NCI-H82 (cell line): ENCODE measurements around the gene TAB2.
"Not testable (repeated sequence)": the region's sequence is repeated elsewhere in the genome, so short reads cannot be mapped to it uniquely, and the experiment has no call there.

Experiments
- DNase-seq: peaks from one replicate; lab custom pipeline; 2025; lab: John Stamatoyannopoulos, UW

The TAB2 gene

GRCh38 chr6:149444360-149445094 lies 127.0 kb downstream of the TAB2 start:
- DNase-seq: not testable (repeated sequence)

GRCh38 chr6:149445095-149445466 lies 127.6 kb downstream of the TAB2 start:
- DNase-seq: no peak

- DNase-seq: no peak
Measured at GRCh38 chr6:149445573-149445972, 128.1 kb downstream of the TAB2 start.

DNA sequence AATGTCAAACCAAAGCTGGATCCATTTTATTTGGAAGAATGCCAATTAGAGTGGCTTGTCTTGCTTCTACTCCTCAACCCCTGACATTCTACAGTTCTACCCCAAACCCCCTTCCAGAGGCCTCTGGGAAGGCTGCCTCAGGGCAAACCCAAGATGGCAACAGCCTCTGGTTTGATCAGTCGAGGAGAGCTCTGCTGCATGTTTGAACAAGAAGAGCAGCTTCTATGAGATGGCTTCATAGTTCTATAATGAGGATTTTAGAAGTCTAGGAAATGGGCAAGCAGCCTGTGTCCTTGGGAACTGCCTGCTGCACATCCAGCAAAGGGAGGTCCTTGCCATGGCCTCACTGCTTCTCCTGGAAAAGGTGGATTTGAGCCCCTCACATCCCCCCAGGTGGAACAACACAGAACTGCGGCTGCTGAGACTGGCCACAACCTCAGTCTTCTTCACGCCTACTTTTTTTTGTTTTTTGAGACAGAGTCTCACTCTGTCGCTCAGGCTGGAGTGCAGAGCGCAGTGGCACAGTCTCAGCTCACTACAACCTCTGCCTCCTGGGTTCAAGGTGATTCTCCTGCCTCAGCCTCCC lies 129.4 kb downstream of the TAB2 start:
- no peak for DNase-seq

- DNase-seq: no peak
Measured at GRCh38 chr6:149448821-149449453, 131.4 kb downstream of the TAB2 start.

DNA sequence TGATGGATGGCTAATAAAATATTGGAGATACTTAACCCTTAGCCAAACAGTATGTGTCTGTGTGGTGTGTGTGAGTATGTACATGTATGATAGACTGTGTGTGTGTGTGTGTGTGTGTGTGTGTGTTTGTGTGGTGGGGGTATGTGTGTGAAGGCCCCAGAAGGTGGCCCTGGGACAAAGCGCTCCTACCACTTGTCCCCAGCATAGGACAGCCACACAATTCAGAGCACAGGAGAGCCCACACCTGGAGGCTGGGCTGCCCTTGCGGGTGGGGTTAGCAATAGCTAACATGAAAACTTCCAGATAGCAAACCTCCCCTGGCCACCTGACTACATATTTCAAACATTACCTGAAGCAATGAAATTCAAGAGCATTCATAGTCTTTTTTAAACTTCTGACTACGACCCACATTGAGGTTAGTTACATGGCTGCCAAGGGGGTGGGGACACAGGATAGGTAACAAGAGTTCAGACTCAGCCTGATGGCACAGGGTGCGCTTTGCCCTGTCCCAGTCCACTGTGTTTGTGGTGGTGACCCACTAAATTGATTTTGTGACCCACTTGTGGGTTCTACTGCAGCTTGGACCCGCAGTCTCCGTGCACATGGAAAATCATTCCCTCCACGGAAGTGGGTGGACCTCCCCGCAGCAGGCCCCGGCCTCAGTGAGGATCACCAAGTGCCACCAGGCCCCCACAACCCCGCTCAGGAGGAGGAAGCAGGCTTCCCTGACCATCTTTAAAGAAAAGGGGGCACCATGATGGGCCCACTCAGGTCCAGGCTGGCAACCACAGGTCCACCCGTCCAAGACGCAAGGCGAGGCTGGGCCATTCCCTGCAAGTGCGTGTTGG lies 132.5 kb downstream of the TAB2 start:
- DNase-seq: no peak

- no peak for DNase-seq
Measured at GRCh38 chr6:149450679-149451375, 133.3 kb downstream of the TAB2 start.

GRCh38 chr6:149451376-149452036 lies 134.0 kb downstream of the TAB2 start:
- DNase-seq: no peak

GRCh38 chr6:149452037-149452939 lies 134.8 kb downstream of the TAB2 start:
- DNase-seq: no peak

GRCh38 chr6:149453597-149454345 lies 136.3 kb downstream of the TAB2 start:
- DNase-seq: no peak

DNA sequence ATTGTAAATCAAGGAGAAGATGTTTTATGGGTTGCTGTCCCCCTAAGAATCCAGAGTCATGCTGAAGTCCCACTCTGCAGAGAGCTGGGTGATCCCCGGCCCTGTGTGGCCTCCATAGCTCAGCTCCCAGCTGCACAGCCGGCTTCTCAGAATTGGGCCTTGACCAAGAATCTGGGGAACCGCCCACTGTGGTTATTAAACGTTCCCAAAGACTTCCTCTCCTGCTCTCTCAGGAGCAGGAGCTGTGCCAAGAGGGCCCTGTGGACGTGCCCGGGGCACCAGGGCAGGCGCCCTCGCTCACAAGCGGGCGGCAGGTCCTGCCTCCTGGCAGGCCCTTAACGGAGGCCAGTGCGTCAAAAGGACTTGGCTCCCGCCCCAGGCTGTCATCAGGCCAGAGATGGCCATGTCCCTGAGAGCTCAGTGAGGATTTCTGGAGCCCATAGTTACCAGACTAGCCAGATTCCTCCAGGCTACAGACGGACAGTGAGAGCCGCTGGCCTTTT lies 136.9 kb downstream of the TAB2 start:
- no peak for DNase-seq

- DNase-seq: no peak
Measured at GRCh38 chr6:149455031-149455732, 137.7 kb downstream of the TAB2 start.

GRCh38 chr6:149456311-149457021 lies 139.0 kb downstream of the TAB2 start:
- DNase-seq: no peak

DNA sequence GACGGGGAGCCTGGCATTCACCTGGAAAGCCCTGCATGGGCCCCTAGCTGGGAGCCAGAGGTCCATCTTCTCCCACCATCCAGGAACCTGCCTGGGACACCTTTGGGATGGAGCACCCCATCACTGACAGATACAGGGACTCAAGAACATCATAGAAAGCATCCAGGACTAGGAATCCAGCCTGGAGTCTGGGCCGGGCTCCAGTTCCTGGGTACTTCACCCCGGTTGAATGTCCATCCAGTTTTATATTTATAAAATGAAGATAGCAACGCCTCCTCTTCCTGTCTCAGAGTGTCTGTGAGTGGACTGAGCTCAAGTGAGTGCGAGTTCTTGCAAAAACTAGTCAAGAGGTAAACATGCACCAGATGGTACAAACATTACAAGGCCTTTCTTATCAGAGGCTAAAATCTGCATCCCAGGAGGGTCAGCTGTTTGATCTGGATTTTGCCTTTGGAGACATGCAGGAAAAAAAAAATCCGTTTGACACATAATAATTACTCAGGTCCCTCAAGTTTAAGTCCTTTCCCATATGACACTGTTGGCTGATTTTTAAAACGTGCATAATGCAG lies 139.9 kb downstream of the TAB2 start:
- DNase-seq: peak; percentile 20

DNA sequence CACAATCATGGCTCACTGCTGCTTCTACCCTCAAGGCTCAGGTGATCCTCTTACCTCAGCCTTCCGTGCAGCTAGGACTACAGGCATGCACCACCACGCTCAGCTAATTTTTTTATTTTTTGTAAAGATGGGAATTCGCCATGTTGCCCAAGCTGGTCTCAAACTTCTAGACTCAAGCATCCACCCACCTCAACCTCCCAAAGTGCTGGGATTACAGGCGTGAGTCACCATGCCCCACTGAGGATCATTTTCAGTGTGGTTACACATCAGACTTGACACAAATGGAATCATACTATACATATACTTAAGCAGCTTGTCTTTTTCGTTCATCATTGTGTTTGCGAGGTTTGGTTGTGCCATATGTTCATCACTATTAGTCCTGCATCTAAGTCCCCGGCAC lies 140.7 kb downstream of the TAB2 start:
- DNase-seq: peak; percentile 30

- no peak for DNase-seq
Measured at GRCh38 chr6:149458806-149459205, 141.3 kb downstream of the TAB2 start.

DNA sequence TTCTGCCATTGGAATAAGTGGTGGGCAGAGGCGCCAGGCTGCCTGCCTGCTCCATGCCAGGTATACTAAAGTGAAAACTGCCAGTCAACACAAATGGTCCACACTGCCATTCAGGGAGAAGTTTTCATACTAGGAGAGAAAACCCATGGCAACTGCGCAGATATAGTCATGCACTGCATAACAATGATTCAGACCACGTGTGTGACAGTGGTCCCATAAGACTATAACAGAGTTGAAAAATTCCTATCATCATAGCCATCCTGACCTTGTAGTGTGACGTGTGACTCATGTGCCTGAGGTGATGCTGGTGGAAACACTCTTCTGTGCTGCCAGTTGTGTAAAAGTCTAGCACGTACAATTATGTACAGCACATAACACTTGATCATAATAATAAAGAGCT lies 142.2 kb downstream of the TAB2 start:
- DNase-seq: no peak

- not testable (repeated sequence) for DNase-seq
Measured at GRCh38 chr6:149460249-149460648, 142.7 kb downstream of the TAB2 start.
